Measurements from ENCODE around the gene RSRC1.

- TF ChIP-seq CTCF (IDR thresholded peaks at IDR 0.05; ENCODE audit: insufficient read depth, low read depth, low read length) (no peak), EZH2 (IDR thresholded peaks at IDR 0.05; ENCODE audit: insufficient read depth, low read length) (no peak)
Observed at GRCh38 chr3:158569794-158570193, 459.9 kb downstream of the RSRC1 start.

All from astrocyte (in vitro differentiated cells and primary cell).